Endothelial cell of umbilical vein (primary cell): ENCODE data around the gene DMAP1. TPM values are rescaled to one million over a fixed set of nuclear protein-coding genes. Genes with fewer than 3 reads are reported as not detected.

Source experiments
- BruUV-seq: library from RNA; stranded (reverse); fragments of 400-500 nt; replicated peaks from 2 replicates; lab custom pipeline; 2021; lab: Mats Ljungman, UMichigan
- CTCF ChIA-PET: fragments of 300-600, 350-600 bp; sonication (Branson Sonifier 250); formaldehyde crosslinking; loops from one replicate; lab custom pipeline; 2021; ENCODE audit warnings: antibody characterized with exemption, inconsistent platforms; lab: Charles Lee
- POLR2A ChIA-PET: fragments of 300-600, 350-600 bp; sonication (Branson Sonifier 250); formaldehyde crosslinking; loops from one replicate; lab custom pipeline; 2021; ENCODE audit warnings: antibody characterized with exemption, inconsistent platforms; lab: Charles Lee
- DNase-seq: peaks from one replicate; pipeline ENCODE4 v3.0.0-alpha.2; 2011; ENCODE audit warnings: low read depth, low spot score
- FAIRE-seq: peaks from 2 replicates; lab custom pipeline; 2011; peaks lifted over from hg19 to GRCh38; lab: Jason Lieb, UNC
- H2AFZ ChIP-seq: 2 replicates; pipeline ENCODE4 v1.6.0; 2012; ENCODE audit warnings: low read depth, low read length, control low read depth, inconsistent platforms
- H3K27ac ChIP-seq: 2 replicates; pipeline ENCODE4 v1.5.1; 2011; ENCODE audit warnings: low read depth, mild to moderate bottlenecking, control low read depth, low read length, moderate library complexity; ENCODE audit not compliant: insufficient read depth
- H3K27me3 ChIP-seq, 2 experiments: 2 replicates each; pipeline versions ENCODE4 v1.6.0 to v1.6.1; 2011; ENCODE audit warnings: low read length in 2 of 2, mixed read lengths in 1 of 2; ENCODE audit not compliant: control insufficient read depth in 2 of 2, insufficient read depth in 2 of 2
- H3K36me3 ChIP-seq, 2 experiments: 2 replicates in 1 of 2; 3 replicates in 1 of 2; pipeline ENCODE4 v1.5.1; 2011; ENCODE audit warnings: low read length in 2 of 2, mild to moderate bottlenecking in 1 of 2, moderate library complexity in 1 of 2; ENCODE audit not compliant: control insufficient read depth in 2 of 2, insufficient read depth in 2 of 2; ENCODE audit errors: extremely low read depth in 1 of 2
- H3K4me1 ChIP-seq: 3 replicates; pipeline ENCODE4 v1.5.1; 2011; ENCODE audit warnings: mild to moderate bottlenecking, low read length; ENCODE audit not compliant: control insufficient read depth, insufficient read depth; ENCODE audit errors: extremely low read depth
- H3K4me2 ChIP-seq: 2 replicates; pipeline ENCODE4 v1.6.1; 2011; ENCODE audit warnings: low read length, control low read depth, mixed read lengths; ENCODE audit not compliant: insufficient read depth
- H3K4me3 ChIP-seq, 3 experiments: fragments of 200-600 bp in 1 of 3; sonication (generic), shearing (Covaris generic) in 1 of 3; replicated peaks in 1 of 3; 2 replicates each; pipeline ENCODE4 v1.5.1; 2011 to 2016; ENCODE audit warnings: control low read depth in 3 of 3, low read length in 3 of 3, mild to moderate bottlenecking in 2 of 3, inconsistent platforms in 1 of 3, low read depth in 1 of 3, moderate library complexity in 1 of 3; ENCODE audit not compliant: insufficient read depth in 1 of 3
- H3K79me2 ChIP-seq: 2 replicates; pipeline ENCODE4 v1.6.0; 2012; ENCODE audit warnings: low read length, inconsistent platforms; ENCODE audit not compliant: control insufficient read depth, insufficient read depth
- H3K9ac ChIP-seq: replicated peaks from 2 replicates; pipeline ENCODE3; 2011; ENCODE audit warnings: low read length, control low read depth; ENCODE audit not compliant: insufficient read depth; ENCODE audit errors: extremely low read depth
- H3K9me1 ChIP-seq: replicated peaks from 3 replicates; pipeline ENCODE4 v1.6.0; 2011; ENCODE audit warnings: mild to moderate bottlenecking, low read length; ENCODE audit not compliant: control insufficient read depth, insufficient read depth; ENCODE audit errors: extremely low read depth
- H3K9me3 ChIP-seq: replicated peaks from 2 replicates; pipeline ENCODE4 v1.5.1; 2012; ENCODE audit warnings: low read length, inconsistent platforms; ENCODE audit not compliant: control insufficient read depth, insufficient read depth
- H4K20me1 ChIP-seq: replicated peaks from 2 replicates; pipeline ENCODE3; 2011; ENCODE audit warnings: mild to moderate bottlenecking, low read length; ENCODE audit not compliant: control insufficient read depth, insufficient read depth; ENCODE audit errors: extremely low read depth
- CTCF ChIP-seq, 2 donors: IDR thresholded peaks; 1 replicate in 1 of 2; 2 replicates in 1 of 2; pipeline ENCODE4 v1.5.1; 2011; ENCODE audit warnings: low read length in 2 of 2, mild to moderate bottlenecking in 2 of 2, moderate library complexity in 2 of 2, control low read depth in 1 of 2, inconsistent platforms in 1 of 2, low read depth in 1 of 2; ENCODE audit not compliant: insufficient read depth in 1 of 2; ENCODE audit errors: extremely low read depth in 1 of 2
- EZH2 ChIP-seq: IDR thresholded peaks from 2 replicates; pipeline ENCODE4 v1.6.1; 2012; ENCODE audit warnings: borderline replicate concordance, low read depth, mild to moderate bottlenecking, moderate library complexity, low read length, inconsistent platforms; ENCODE audit not compliant: severe bottlenecking
- FOS ChIP-seq: IDR thresholded peaks from 2 replicates; pipeline ENCODE4 v1.6.1; 2011; ENCODE audit warnings: mild to moderate bottlenecking, low read length, moderate library complexity, borderline replicate concordance; ENCODE audit not compliant: insufficient read depth
- GATA2 ChIP-seq: IDR thresholded peaks from 2 replicates; pipeline ENCODE4 v1.7.0; 2011; ENCODE audit warnings: low read depth, mild to moderate bottlenecking, moderate library complexity, mixed read lengths, low read length; ENCODE audit not compliant: insufficient read length, insufficient read depth
- JUN ChIP-seq: IDR thresholded peaks from 2 replicates; pipeline ENCODE4 v1.6.1; 2011; ENCODE audit warnings: borderline replicate concordance, low read depth; ENCODE audit not compliant: insufficient read length, insufficient read depth
- MYC ChIP-seq: IDR thresholded peaks from one replicate; pipeline ENCODE4 v1.6.1; 2011; ENCODE audit warnings: mild to moderate bottlenecking, low read depth, low read length
- POLR2AphosphoS5 ChIP-seq: IDR thresholded peaks from 2 replicates; pipeline ENCODE4 v1.6.1; 2012; ENCODE audit warnings: low read depth, mild to moderate bottlenecking, control low read depth, low read length, moderate library complexity; ENCODE audit not compliant: insufficient read depth
- dilution Hi-C: fragments of 300-500 bp; cut with MboI; formaldehyde crosslinking; loops from one replicate; pipeline ENCODE4 v1.15.0; 2019; ENCODE audit warnings: low sequenced_read_pairs; ENCODE audit not compliant: extremely low pct_ligation_motif_present
- intact Hi-C: fragments of 100-400 bp; cut with micrococcal nuclease; formaldehyde crosslinking; loops from one replicate; pipeline ENCODE4 v1.10.0; 2022
- polyA plus RNA-seq, 4 experiments: library from polyadenylated mRNA; depleted of rRNA in 3 of 4; stranded (reverse) in 3 of 4; unstranded in 1 of 4; fragments of >200 nt; gene quantifications; 2 replicates each; pipeline versions ENCODE4 v1.2.1 to v1.2.3, GENCODE V29; 2011 to 2012; ENCODE audit warnings: missing spikeins in 1 of 4
- total RNA-seq: library from RNA; stranded (reverse); gene quantifications from 2 replicates; pipeline ENCODE4 v1.2.3, GENCODE V29; 2021

The DMAP1 gene
- total and polyA plus RNA-seq, 2 donors (not counting 3 experiments of a cell fraction or from before 2014, with no cell fraction given) = 42.9 to 63.2 TPM

- Histone ChIP-seq H3K9me3 (no peaks in the 10 kb centered on the region), H3K9me1 (no peaks in the 10 kb centered on the region), H3K4me3 (no peak overlapping the region), H3K36me3 (no peaks in the 10 kb centered on the region), H3K27me3 (no peaks in the 10 kb centered on the region), H3K79me2 (no peaks in the 10 kb centered on the region), H2AFZ (no peak overlapping the region), H3K27ac (no peak overlapping the region), H4K20me1 (no peaks in the 10 kb centered on the region), H3K4me2 (no peak overlapping the region), H3K4me1 (peaks cover 11% of the 10 kb centered on the region), H3K9ac (no peak overlapping the region)
- POLR2A ChIA-PET = no interaction called here
- intact Hi-C loops = loop anchor here (2.0 kb wide), 1 partner anchor 21 kb away; no protein-coding TSS in a partner anchor
- no TSS peak for BruUV-seq
- CTCF ChIA-PET = interaction anchor here (0.6 to 4.3 kb wide), 11 partner anchors 8 to 253 kb away, joined by 3 to 39 read pairs (median 3); partner anchors contain the start of gene DMAP1
- TF ChIP-seq EZH2 = no peak
- peak; percentile 59 to 75 for TF ChIP-seq CTCF (IDR thresholded peaks at IDR 0.05; ENCODE audit: extremely low read depth in 1 of 2, insufficient read depth in 1 of 2, low read depth in 1 of 2, low read length in 2 of 2)
- peak; percentile 77 for FAIRE-seq
- dilution Hi-C loops = no loop called here
- DNase-seq = peak; percentile 40
These were observed 24.6 kb downstream of the DMAP1 start for GRCh38 chr1:44237721-44238457.

DNA sequence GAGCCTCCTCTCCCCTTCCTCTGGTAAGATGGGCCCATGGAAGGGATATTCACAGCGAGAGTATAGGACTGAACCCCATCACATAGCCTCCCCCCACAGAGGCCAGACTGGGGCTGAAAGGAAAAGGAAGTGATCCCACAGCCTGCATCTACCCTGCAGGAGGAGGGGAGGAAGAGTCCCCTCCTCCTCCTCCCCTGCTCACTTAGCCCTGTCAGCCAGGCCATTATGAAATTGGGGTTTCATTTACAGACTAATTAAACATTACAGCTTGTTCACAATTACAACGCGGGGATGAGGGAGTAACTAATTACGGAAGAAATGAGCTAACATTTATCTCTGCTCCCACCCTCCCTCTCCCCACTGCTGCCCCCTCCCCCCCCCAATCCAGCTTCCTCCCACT, 25.4 kb downstream of the DMAP1 start:
- Histone ChIP-seq H3K9ac (no peak overlapping the region), H3K9me3 (no peaks in the 10 kb centered on the region), H3K79me2 (no peaks in the 10 kb centered on the region), H3K4me1 (peaks cover 11% of the 10 kb centered on the region), H3K27ac (no peak overlapping the region), H3K4me2 (no peak overlapping the region), H4K20me1 (no peaks in the 10 kb centered on the region), H3K27me3 (no peaks in the 10 kb centered on the region), H3K4me3 (no peak overlapping the region), H3K9me1 (no peaks in the 10 kb centered on the region), H3K36me3 (no peaks in the 10 kb centered on the region), H2AFZ (no peak overlapping the region)
- dilution Hi-C loops (no loop called here), intact Hi-C loops (loop anchor here (2.0 kb wide), 1 partner anchor 22 kb away; no protein-coding TSS in a partner anchor)
- TF ChIP-seq EZH2 = no peak
- no peak for TF ChIP-seq JUN
- TF ChIP-seq MYC = no peak
- no peak for TF ChIP-seq POLR2AphosphoS5
- no peak for TF ChIP-seq FOS
- no peak for TF ChIP-seq GATA2
- TF ChIP-seq CTCF (IDR thresholded peaks at IDR 0.05; ENCODE audit: extremely low read depth in 1 of 2, insufficient read depth in 1 of 2, low read depth in 1 of 2, low read length in 2 of 2) = no peak
- DNase-seq (no peak), FAIRE-seq (no peak)
- POLR2A ChIA-PET = no interaction called here
- no TSS peak for BruUV-seq
- CTCF ChIA-PET = interaction anchor here (0.7 to 4.3 kb wide), 11 partner anchors 9 to 146 kb away, joined by 3 to 39 read pairs (median 3); partner anchors contain the start of gene DMAP1
